ENCODE results near the gene DNAJC17. TPM values are rescaled to one million over a fixed set of nuclear protein-coding genes. Genes with fewer than 3 reads are reported as not detected.

The DNAJC17 gene
- total RNA-seq, 1 experiment from 2014 or later, result 53.3 TPM

DNA sequence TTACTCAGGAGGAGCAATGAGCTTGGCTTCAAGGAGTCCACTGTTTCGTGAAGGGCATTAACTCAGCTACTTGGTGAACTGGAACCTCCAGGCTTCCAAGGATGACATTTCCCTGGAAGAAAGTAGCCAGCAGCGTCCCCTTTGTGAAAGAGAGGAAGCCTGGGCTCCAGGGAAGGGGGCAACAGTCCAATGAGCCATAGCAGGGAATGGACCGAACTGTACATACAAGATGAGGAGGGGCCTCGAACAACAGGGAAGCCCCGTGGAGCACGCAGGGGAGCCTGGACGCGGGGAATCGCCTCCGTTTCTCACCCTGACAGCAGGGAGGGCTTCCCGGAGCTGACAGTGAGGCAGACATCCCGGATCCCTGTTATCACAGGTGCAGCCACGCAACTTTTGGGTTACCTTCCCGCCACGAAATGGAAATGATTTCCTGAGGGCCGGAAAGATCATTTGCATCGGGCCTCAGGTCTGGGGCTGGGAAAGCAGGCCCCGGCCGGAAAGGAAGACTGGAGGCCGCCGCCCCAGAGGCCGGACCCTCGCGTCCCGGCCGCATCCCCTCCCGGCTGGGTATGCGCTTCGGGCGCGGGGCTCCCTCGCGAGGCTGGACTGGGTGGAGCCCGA lies 36.1 kb upstream of the DNAJC17 start:
- no peaks in the 10 kb centered on the region for H3K9me3 ChIP-seq (ENCODE audit: low read length)
- ChIA-PET POLR2A (ENCODE audit: unreplicated experiment) (interaction anchor here (0.6 to 1.3 kb wide), 3 partner anchors 15 to 36 kb away, joined by 3 to 5 read pairs (median 3); partner anchors contain the start of genes DNAJC17, PPP1R14D and ZFYVE19), CTCF (interaction anchor here (0.6 to 1.6 kb wide), 7 partner anchors 14 to 530 kb away, joined by 3 to 7 read pairs (median 4); no protein-coding TSS in a partner anchor)
- no peak for DNase-seq
- H3K9me2 ChIP-seq (replicated peaks; ENCODE audit: low read length), result no peaks in the 10 kb centered on the region
- peak overlapping the region; percentile 81 for H2AFZ ChIP-seq (ENCODE audit: low read length)
- no peaks in the 10 kb centered on the region for H3F3A ChIP-seq (ENCODE audit: low read length, unreplicated experiment)
- peak overlapping the region; percentile 88 for H3K4me3 ChIP-seq (ENCODE audit: low read length)
- TSS peak; percentile 30 for BruUV-seq (replicated peaks)
- peak overlapping the region; percentile 72 for H3K27ac ChIP-seq (ENCODE audit: low read length)
- peaks cover 19% of the 10 kb centered on the region; the same call in 1 of the 2 replicates for H4K20me1 ChIP-seq (ENCODE audit: low read length)
- intact Hi-C loops (cut with micrococcal nuclease), result no loop called here
- peak overlapping the region; percentile 85 for H3K9ac ChIP-seq (ENCODE audit: low read length)
- no peak for TF ChIP-seq EZH2phosphoT487 (IDR thresholded peaks at IDR 0.05; ENCODE audit: borderline replicate concordance, low read length)
- no peak for TF ChIP-seq EZH2 (IDR thresholded peaks at IDR 0.05; ENCODE audit: low read length, unreplicated experiment)
- TF ChIP-seq, protein P1, sequence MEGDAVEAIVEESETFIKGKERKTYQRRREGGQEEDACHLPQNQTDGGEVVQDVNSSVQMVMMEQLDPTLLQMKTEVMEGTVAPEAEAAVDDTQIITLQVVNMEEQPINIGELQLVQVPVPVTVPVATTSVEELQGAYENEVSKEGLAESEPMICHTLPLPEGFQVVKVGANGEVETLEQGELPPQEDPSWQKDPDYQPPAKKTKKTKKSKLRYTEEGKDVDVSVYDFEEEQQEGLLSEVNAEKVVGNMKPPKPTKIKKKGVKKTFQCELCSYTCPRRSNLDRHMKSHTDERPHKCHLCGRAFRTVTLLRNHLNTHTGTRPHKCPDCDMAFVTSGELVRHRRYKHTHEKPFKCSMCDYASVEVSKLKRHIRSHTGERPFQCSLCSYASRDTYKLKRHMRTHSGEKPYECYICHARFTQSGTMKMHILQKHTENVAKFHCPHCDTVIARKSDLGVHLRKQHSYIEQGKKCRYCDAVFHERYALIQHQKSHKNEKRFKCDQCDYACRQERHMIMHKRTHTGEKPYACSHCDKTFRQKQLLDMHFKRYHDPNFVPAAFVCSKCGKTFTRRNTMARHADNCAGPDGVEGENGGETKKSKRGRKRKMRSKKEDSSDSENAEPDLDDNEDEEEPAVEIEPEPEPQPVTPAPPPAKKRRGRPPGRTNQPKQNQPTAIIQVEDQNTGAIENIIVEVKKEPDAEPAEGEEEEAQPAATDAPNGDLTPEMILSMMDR (conservative IDR thresholded peaks at IDR 0.05; ENCODE audit: low read depth, low read length), result no peak
- H3K36me3 ChIP-seq (ENCODE audit: low read depth, low read length), result no peaks in the 10 kb centered on the region; the same call in 1 of the 2 replicates
- H3K79me2 ChIP-seq (ENCODE audit: low read length), result peaks cover 52% of the 10 kb centered on the region
- ATAC-seq, result no peak
- H3K4me2 ChIP-seq (ENCODE audit: low read length), result peak overlapping the region; percentile 83
- H3K4me1 ChIP-seq (ENCODE audit: insufficient read depth, low read length), result peaks cover 38% of the 10 kb centered on the region
- H3K27me3 ChIP-seq (ENCODE audit: low read length), result no peaks in the 10 kb centered on the region

DNA sequence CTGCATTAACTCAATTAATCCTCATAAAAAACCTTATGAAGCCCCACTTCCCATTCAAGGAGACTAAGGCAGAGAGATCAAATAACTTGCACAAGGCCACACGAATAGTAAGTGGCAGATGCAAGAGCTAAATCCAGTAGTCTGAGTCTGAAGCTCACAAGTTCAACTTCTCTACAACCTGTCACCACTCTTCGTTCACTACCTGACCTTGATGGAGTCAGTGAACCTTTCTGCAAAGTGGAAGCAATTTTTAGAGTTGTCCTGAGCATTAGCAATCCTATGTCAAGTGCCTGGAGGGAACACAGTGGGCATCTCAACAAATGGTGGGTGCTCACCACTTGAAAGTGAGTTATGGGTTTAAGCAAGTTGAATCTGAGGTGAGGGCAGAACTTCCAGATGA lies 34.5 kb upstream of the DNAJC17 start:
- DNase-seq, result no peak
- Histone ChIP-seq H3K79me2 (ENCODE audit: low read length) (peaks cover 36% of the 10 kb centered on the region), H3K9ac (ENCODE audit: low read length) (no peak overlapping the region), H4K20me1 (ENCODE audit: low read length) (peaks cover 7% of the 10 kb centered on the region; the same call in 1 of the 2 replicates), H3K27ac (ENCODE audit: low read length) (no peak overlapping the region), H3F3A (ENCODE audit: low read length, unreplicated experiment) (no peaks in the 10 kb centered on the region), H2AFZ (ENCODE audit: low read length) (no peak overlapping the region), H3K9me3 (ENCODE audit: low read length) (no peaks in the 10 kb centered on the region), H3K9me2 (replicated peaks; ENCODE audit: low read length) (no peaks in the 10 kb centered on the region), H3K4me1 (ENCODE audit: insufficient read depth, low read length) (peaks cover 23% of the 10 kb centered on the region), H3K4me2 (ENCODE audit: low read length) (no peak overlapping the region), H3K4me3 (ENCODE audit: low read length) (no peak overlapping the region), H3K27me3 (ENCODE audit: low read length) (no peaks in the 10 kb centered on the region), H3K36me3 (ENCODE audit: low read depth, low read length) (no peaks in the 10 kb centered on the region)
- intact Hi-C loops (cut with micrococcal nuclease), result no loop called here
- POLR2A ChIA-PET (ENCODE audit: unreplicated experiment), result no interaction called here
- CTCF ChIA-PET, result no interaction called here
- no peak for ATAC-seq
- no peak for TF ChIP-seq EZH2 (IDR thresholded peaks at IDR 0.05; ENCODE audit: low read length, unreplicated experiment)
- no peak for TF ChIP-seq EZH2phosphoT487 (IDR thresholded peaks at IDR 0.05; ENCODE audit: borderline replicate concordance, low read length)
- TF ChIP-seq, protein P1 (conservative IDR thresholded peaks at IDR 0.05; ENCODE audit: low read depth, low read length), result no peak
- BruUV-seq (replicated peaks), result no TSS peak

DNA sequence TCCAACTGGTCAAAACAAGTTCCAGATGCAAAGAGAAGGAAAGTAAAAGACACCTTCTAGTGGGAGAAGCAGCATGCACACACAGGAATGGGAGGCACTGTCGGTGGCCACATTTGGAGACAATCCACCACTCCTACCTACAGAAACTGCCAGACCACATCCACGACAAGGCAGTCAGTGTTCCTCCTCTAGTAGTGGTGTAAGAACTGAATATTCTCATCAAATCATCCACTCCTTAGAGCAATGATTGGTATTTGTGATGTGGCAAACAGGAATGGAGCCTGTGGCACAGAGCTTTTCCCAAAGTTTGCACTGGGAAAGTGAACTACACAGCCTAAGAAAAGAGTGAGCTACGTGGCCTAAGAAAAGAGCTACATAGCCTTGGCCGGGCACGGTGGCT lies 31.5 kb upstream of the DNAJC17 start:
- no TSS peak for BruUV-seq (replicated peaks)
- no peak overlapping the region for H3K27ac ChIP-seq (ENCODE audit: low read length)
- DNase-seq, result no peak
- ATAC-seq, result no peak
- TF ChIP-seq, protein P1 (conservative IDR thresholded peaks at IDR 0.05; ENCODE audit: low read depth, low read length), result no peak
- peaks cover 29% of the 10 kb centered on the region for H3K4me1 ChIP-seq (ENCODE audit: insufficient read depth, low read length)
- no peaks in the 10 kb centered on the region for H4K20me1 ChIP-seq (ENCODE audit: low read length)
- H3K9me3 ChIP-seq (ENCODE audit: low read length), result no peaks in the 10 kb centered on the region
- no peaks in the 10 kb centered on the region for H3K9me2 ChIP-seq (replicated peaks; ENCODE audit: low read length)
- no peak overlapping the region for H3K4me3 ChIP-seq (ENCODE audit: low read length)
- POLR2A ChIA-PET (ENCODE audit: unreplicated experiment), result no interaction called here
- no peak overlapping the region for H3K9ac ChIP-seq (ENCODE audit: low read length)
- no peaks in the 10 kb centered on the region for H3K27me3 ChIP-seq (ENCODE audit: low read length)
- H3F3A ChIP-seq (ENCODE audit: low read length, unreplicated experiment), result peaks cover 5% of the 10 kb centered on the region
- intact Hi-C loops (cut with micrococcal nuclease), result no loop called here
- H3K36me3 ChIP-seq (ENCODE audit: low read depth, low read length), result no peaks in the 10 kb centered on the region
- H3K4me2 ChIP-seq (ENCODE audit: low read length), result no peak overlapping the region
- peaks cover 10% of the 10 kb centered on the region for H3K79me2 ChIP-seq (ENCODE audit: low read length)
- CTCF ChIA-PET, result no interaction called here
- no peak overlapping the region for H2AFZ ChIP-seq (ENCODE audit: low read length)

All from PC-3 (cell line).